Suprapubic skin (tissue), 3 donors: ENCODE measurements around the gene DNAH14.

Source experiments
- EP300 ChIP-seq: sonication (generic); formaldehyde crosslinking; IDR thresholded peaks from one replicate; pipeline ENCODE4 v1.6.1; 2017; ENCODE audit warnings: antibody characterized with exemption
- POLR2A ChIP-seq, 2 donors: fragments of 450-650 bp; IDR thresholded peaks; one replicate each; pipeline ENCODE4 v1.6.1; 2017; ENCODE audit warnings: antibody characterized with exemption in 2 of 2, mild to moderate bottlenecking in 2 of 2, moderate library complexity in 2 of 2
- TF ChIP-seq, protein P1 (sequence below), 2 donors: fragments of 200-600 bp in 1 of 2; fragments of 450-650 bp in 1 of 2; sonication (generic) in 1 of 2; IDR thresholded peaks; one replicate each; pipeline ENCODE4 v1.5.1; 2016 to 2019; ENCODE audit warnings: antibody characterized with exemption in 2 of 2, mild to moderate bottlenecking in 1 of 2, moderate library complexity in 1 of 2

DNA sequence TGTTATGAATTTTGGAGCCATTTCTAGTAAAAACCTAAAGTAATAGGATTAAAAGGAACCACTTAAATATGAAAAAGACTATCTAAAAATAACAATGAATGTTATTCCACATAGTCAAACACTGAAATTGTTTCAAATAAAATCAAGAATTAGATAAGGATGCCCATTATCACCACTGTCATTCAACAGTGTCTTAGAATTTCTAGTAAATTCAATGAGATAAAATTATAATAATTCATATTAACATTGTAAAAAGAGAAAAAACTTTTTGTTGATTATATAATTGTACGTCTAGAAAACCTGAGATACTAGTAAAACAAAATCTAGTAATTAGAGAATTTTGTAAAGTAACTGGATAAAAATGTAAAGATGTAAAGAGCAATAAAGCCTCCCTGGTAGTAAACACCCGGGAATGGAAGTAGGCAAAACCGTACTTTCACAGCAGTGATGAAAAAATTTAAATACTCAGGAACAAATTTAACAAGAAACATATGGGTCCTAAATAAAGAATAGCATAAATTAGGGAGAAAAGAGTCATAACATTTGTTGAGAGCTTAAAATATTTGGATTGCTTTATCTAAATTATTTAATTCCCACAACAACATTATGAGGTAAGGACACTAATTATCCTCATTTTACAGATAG lies 442.0 kb downstream of the DNAH14 start:
- TF ChIP-seq, protein P1, sequence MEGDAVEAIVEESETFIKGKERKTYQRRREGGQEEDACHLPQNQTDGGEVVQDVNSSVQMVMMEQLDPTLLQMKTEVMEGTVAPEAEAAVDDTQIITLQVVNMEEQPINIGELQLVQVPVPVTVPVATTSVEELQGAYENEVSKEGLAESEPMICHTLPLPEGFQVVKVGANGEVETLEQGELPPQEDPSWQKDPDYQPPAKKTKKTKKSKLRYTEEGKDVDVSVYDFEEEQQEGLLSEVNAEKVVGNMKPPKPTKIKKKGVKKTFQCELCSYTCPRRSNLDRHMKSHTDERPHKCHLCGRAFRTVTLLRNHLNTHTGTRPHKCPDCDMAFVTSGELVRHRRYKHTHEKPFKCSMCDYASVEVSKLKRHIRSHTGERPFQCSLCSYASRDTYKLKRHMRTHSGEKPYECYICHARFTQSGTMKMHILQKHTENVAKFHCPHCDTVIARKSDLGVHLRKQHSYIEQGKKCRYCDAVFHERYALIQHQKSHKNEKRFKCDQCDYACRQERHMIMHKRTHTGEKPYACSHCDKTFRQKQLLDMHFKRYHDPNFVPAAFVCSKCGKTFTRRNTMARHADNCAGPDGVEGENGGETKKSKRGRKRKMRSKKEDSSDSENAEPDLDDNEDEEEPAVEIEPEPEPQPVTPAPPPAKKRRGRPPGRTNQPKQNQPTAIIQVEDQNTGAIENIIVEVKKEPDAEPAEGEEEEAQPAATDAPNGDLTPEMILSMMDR (IDR thresholded peaks at IDR 0.05): no peak
- no peak for TF ChIP-seq POLR2A (IDR thresholded peaks at IDR 0.05)
- no peak for TF ChIP-seq EP300
